DMS79 (cell line): ENCODE data around the gene HOXB4.

ENCODE experiments used
- DNase-seq: peaks from one replicate; lab custom pipeline; 2025; lab: John Stamatoyannopoulos, UW

The HOXB4 gene

DNA sequence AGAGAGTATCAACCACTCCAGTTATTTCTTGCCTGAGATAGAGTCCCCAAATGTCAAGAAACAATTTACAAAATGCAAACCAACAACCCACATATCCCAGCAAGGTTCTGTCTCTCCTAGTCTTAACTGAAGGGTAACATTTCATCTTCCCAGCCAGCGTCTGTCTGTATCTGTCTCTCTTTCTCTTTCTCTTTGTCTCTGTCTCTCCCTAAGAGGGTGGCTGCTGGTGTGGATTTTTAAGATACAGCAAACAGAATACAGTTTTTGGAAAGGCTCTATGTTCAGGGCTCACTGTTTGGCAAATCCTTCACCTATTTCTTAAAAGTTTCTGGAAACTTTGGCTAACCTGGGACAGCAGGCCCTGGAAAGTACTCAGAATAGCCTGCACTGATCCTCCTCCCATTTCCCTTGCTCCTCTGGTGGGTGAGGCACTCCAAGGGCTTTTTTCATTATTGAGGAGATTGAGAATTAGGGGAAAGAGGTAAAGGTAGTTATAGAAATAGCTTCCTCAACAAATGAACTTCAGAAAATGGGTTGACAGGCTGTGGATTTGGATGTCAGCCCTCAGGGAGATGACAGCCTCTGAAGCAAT lies 6.2 kb downstream of the HOXB4 start:
- DNase-seq, result no peak

DNA sequence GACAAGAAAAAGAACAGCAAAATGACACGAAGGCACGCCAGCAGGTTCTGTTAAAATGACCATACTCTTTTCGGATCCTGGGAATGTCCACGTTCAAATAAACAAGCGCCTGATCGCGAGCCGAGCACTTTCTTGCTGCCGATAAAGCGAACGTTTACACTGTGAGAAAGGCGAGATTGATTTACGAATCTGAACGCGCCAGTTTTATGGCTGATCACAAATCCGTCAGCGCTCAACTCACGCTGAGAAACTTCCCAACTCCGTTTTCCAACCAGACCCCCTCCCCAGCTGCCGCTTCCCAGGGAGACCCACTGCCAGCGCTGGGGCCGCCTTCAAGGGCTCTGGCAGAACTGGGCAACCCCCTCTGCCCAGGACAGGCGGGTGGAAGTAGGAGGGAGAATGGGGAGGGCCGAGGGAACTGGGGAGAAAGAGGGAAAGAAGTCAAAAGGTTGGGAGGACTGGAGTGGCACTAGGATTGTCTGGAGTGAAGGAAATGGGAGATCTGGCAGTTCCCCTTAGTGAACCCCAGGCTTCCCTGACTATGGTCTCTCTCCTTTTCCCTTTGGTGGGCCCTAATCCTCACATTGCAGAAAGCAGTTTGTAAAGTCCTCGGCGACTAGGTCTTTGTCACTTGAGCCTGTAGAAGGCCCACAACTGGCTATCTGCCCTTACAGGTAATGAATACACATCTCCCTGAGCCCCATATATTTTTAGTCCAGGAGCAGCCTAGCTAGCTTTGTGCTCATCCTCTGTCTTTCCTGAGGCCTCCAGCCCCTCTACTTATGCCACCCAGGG lies 6.9 kb downstream of the HOXB4 start:
- no peak for DNase-seq

DNA sequence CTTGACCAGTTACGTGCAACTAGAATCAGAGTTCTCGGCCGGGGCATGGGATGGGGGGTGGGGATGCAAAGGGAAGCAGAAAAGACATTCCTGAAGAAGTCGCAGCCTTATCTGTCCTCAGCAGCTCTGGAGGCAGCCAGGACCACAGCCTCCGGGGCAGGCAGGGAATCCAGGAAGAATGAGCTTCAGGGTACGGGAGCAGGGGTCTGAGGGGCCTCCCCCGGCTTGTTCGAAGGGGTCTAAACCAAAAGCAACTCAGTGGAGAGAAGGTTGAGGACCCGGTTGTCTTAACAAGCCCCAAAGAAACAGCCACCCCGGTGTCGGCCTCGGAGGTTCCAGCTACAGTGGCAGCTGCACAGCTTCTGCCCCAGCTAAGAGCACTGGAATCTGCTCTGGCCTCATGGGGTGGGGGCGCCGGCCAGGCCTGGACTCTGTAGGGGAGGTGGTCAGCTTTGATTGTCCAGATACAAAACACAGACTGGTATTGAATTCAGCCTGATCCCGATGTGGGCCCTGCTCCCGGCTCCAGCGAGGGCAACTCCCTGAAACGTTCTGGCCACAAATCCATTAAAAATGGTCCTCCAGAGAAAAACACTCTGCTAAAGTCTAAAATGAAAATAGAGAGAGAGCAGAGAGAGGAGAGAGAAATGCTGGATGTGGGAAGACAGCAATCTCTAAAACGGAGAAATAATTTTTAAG lies 7.7 kb downstream of the HOXB4 start:
- DNase-seq, result no peak

DNA sequence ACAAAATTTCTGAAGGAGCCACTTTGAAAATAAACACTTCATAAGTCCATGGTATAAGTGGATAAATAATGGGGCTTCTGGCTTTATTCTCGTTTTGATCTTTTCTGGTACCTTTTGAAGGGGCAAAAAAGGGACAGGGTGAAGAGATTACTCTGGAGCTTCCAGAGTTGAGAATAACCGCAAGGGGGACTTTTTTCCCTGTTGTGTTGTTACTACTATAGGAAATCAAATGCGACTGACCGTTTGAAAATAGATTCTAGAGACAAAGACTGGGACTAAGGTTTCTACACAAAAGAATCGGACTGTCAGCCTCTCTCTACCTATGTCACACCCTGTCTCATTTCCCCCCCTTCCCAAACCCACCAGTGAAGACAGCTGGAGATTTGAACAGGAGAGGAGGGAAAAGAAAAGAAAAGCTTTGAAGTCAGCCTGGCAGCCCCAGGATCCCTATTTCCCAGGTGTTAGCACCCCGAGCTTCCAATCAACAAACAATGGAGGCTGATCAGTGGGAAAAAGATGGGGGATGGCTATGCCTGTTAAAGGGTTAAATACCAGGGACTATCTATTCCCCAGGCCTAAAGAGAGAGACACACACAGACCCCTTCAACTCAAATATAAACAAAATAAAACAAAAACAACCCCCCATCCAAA lies 8.4 kb downstream of the HOXB4 start:
- no peak for DNase-seq

DNA sequence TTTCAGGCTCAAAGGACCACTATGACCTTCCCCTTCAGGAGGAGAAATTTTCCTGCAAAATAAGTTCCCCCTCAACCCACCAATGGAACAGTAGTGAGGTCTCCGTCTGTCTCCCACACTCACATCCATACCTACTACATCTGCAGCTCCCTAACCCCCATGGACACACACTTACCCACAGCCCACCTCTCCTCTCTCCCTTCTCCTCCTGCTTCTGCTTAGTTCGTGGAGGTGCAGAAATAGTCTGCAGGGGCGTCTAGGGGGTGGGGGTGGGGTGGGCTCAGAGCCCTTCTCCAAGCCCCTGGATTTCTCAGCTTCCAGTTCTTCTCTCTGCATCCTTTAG lies 8.9 kb downstream of the HOXB4 start:
- DNase-seq, result no peak

DNA sequence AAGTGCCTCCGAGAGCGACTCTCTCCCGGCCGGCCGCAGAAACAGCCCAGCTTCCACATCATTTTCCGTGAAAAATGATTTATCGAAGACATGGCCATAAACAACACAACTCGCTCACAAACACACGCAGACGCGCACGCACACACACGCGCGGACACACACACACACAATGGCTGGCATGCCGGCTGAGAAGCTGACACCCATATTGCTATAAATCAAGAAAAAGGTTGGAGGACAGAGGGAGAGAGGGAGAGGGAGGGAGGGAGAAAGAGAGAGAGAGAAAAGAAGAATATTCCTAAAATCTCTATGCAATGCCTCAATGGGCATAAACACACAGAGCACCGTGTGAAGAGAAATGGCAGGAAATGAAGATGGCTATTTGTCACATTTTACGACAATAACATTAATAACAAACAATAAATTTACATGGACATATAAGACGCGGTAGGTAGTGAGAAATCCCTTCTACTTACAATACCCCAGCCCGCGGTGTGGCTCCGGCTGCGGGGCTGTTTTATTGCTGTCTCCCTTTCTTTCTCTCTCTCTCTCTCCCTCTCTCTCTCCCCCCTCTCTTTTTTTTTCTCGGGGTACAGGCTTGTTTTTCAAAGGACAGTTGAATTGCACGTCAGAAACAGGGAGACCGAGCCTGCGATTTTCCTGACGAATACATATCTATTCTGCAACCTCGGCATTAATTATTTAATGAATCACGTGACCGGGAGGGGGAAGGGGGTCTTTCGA lies 9.5 kb downstream of the HOXB4 start:
- DNase-seq, result no peak

DNA sequence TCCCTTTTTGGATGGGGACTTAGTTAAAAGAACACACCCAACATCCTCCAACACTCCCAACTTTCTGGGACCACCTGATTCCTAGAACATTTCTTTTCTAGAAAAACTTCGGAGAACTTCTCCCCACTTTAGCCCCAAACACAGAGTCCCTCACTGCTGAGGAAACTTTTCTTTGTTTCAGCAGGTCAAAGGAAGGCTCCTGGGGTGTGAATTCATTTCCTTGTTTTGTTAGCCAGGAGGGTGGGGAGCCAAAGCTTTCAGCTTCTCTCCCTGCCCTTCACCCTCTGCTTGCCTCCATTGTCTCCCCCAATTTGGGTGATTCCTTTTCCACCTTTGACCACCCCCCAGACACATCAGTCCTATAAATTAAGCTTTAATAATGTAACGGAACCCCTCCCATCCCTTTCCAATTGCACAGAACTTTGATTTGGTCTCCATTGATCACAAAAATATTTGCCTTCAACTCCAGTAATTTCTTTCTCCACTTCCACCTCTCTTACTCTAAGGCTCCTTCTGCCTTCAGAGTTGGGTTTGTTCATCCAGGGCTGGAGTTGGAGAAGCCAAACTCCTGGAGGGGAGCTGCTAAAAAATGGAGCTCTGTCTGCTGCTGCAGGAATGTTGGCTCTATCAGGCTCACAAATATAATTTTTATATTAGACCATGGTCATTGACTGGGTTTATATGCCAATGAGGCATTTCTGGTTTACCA lies 10.3 kb downstream of the HOXB4 start:
- no peak for DNase-seq

DNA sequence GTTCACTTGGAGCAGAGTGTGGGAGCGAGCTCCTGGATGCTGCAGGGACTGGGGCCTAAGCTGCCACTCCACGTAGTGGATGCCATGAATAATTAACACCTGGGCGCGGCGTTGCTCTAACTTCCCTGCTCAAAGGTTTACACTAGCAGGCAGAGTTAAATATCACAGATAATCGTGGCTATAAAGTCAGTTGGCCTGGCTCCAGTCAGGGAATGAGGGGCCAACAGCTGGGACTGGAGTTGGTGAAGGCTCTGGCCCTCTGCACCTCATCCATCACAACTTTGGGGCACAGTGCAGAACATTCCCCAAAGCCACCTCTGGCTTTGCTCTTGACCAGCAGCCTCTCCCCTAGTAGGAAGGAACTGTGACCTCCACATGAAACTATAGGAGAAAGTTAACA lies 10.9 kb downstream of the HOXB4 start:
- DNase-seq, result no peak

DNA sequence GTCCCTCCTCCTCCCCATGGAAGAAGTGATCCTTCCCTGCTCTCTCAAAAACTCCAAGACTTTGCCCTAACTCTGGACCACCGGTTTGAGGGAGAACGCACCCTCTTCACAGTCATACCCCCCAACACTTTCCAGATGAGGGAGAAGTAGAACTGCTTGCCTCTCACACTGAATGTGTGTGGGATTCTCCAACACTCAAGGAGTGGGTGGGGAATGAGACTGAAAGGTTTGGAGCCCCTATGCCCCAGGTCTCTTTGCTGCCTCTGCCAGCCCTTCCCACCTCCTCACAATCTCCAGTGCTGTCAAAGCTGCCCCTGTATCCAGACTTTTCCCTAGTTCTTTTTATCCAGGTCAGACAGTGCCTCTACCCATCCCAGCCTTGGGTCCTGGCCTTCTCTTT lies 11.4 kb downstream of the HOXB4 start:
- no peak for DNase-seq

DNA sequence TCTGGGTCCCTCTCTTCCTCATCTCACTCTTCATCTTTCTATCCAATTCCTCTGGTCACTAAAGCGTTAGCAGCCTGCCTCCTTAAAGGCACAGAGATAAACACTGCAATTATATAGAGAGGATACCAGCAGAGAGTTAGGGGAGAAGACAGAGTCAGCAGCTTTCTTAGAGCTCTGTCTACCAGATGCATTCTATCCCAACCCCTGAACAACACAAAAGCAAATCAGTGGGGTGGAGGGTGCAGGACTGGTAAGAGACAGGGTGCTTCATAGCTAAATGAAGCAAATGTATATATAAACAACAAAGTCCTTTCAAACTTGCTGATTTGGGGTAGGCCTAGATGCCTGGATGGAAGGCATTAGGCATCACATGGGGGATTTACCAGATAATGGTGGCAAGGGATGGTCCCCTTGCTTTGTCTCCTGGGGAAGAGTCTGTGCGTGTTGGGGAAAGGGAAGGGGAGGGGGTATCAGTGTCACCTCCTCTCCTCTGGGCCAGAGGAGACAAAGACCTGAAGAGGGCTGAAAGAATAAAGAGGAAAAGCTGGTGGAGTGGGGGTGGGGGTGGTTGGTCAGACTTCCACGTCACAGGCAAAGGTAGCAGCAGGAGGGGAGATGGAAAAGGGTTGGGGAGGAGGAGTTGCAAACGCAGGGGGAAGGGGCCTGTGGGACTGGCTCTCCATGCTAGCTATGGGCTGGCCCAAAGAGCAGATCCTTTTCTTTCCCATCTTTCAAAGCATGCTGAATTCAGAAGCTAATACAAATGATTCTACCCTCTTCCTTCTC lies 12.0 kb downstream of the HOXB4 start:
- no peak for DNase-seq

DNA sequence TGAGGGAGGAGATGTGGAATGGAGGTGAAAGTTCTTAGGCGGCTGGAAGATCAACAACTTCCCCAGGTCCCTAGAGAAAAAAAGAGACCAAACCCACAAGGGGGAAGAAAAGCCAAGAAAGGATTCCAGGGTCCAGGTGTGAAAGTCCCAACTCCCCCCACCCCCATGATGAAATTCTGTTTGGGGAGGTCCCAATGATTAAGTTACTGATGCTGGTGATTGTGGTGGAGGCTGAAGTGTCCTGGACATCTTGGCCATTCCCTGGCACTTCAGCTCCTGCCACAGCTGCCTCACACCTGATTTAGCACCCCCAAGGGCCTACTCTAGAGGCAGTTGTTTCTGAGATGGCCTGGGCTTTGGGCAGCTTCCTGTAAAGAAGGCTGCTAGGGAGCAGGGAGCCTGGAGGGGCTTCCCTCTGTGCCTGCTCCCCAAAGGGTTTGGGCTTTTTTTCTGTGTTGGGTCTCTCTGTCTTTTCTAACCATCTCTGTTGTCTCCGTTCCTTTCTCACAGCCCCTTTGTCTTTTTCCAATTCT lies 13.1 kb downstream of the HOXB4 start:
- no peak for DNase-seq

DNA sequence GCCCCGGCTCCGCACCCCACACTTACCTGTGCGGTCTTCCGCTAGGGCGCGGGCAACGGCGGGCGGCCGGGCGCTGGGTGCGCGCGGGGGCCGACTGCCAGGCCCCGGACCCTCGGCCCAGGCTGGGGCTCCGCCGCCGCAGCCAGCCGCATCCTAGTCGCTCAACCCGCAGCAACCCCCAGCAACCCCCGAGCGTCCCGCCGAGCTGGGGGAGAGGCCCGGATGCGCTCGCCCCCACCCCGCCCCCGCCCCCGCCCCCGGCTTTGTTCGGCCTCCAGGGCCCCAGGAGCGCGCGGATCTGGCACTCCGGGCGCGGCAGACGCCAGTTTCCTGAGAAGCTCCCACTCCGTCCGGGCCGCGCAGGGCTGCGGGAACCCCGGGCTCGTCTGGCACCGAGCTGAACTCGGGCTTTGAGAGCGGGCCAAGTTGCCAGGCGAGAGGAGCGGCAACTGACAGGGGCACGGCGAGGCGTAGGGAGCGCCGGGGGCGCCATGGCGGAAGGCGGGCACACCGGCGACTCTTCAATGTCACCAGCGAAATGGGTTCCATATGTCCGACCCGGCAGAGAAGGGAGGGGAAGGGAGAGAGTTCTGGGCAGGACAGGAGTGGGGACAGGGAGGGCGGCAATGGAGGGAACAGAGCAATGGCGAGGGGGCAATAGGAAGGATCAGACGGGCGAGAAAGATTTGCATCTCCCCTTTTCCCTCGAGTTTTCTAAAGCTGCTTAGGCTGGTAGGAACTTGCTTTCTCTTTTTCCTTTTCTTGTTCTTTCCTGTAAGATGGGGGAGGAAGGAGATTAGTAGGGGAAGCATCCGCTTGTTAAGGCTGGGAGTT lies 13.7 kb downstream of the HOXB4 start:
- DNase-seq, result no peak

DNA sequence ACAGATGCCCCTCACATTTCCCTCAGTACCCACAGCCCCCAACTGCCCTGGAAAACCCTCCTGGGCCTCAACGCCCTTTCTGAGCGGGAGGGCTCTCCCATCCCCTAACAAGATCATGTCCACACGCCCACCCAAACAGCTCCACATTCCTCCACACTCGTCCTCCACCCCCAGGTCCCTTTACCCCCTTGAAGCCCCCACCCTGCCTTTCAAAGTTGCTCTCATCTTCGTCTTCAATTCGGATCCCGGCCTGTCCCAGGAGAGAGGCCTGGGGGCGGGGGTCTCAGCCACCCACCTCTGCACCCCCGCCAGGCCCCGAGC lies 14.3 kb downstream of the HOXB4 start:
- DNase-seq, result no peak

DNA sequence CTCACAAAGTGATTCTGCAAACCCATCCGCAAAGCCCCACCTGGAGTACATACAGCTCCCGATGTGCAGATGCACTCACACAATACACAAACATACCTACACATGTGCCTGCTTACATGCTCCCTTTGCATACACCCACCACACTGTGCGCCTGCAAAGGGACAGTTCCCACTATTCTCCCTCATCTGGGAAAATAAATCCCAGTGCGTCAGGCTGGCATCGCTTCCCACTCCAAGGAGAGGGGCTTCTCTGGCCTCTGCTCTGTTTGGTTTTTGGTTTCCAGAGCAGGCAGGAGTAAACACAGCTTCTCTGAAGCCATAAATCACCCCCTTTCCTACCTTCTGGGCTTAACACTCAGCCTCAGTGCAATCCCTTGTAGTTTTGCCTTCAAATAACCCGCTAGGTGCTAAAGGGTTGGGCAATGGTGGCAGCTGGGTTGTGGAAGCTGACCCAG lies 14.7 kb downstream of the HOXB4 start:
- DNase-seq, result no peak

DNA sequence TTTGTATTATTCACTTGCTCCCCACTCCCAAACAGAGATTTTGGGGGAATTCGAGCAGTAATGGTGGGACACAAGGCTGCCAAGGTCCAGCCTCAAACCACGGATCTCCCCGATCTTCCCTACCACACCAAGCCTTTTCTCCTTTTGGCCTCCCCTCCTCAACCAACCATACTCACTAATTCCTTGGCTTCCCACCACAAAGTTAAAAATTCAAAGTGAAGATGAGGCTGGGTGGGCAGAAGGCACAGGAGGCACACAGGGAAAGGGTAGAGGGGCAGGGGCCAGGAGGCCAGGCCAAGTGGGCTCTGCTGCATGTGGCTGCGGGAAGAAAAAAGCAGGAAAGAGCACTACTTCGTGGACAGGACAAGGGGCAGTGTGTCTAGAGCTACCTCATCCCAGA lies 15.2 kb downstream of the HOXB4 start:
- DNase-seq, result no peak

DNA sequence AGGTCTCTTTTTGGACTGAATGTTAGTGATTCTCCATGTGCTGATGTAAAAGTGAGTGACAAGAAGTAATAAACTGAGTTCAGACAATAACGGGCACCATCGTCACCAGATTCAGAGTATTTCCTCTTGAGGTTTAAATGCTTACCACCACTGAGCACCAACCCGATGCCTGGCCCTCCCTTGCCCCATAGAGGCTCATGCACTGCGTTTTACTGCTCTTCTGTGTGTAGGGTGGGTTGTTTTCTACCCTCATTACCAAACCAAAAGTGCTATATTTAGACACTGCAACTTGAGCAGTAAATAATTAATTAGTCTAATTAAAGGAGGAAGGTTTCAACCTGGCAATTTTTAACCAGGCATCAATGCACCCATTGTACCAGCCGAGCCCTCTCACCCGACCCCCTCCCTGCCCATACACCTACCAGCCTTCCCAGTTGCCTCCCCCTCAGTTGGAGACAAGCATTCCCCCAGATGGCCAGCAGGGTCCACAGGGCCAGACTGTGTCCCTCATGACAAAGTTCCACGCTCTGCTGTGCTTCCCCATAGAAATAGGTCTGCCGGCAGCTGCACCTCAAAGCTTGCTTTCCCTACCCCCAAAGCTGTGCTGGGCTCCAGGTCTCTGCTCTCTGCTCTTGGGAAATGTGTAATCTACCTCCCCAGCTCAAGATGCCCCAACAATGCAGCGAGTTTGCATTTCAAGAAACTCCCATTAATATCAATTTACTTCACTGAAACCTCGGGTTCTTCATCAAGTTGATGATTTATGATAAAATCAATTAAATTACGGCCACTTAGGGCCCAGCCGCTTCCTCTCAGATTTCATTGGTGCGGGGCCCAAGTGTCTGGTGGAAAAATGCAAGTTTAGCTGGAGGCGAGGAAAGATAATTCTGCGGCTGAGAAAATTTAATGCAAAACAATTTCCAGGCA lies 16.0 kb downstream of the HOXB4 start:
- DNase-seq, result no peak

DNA sequence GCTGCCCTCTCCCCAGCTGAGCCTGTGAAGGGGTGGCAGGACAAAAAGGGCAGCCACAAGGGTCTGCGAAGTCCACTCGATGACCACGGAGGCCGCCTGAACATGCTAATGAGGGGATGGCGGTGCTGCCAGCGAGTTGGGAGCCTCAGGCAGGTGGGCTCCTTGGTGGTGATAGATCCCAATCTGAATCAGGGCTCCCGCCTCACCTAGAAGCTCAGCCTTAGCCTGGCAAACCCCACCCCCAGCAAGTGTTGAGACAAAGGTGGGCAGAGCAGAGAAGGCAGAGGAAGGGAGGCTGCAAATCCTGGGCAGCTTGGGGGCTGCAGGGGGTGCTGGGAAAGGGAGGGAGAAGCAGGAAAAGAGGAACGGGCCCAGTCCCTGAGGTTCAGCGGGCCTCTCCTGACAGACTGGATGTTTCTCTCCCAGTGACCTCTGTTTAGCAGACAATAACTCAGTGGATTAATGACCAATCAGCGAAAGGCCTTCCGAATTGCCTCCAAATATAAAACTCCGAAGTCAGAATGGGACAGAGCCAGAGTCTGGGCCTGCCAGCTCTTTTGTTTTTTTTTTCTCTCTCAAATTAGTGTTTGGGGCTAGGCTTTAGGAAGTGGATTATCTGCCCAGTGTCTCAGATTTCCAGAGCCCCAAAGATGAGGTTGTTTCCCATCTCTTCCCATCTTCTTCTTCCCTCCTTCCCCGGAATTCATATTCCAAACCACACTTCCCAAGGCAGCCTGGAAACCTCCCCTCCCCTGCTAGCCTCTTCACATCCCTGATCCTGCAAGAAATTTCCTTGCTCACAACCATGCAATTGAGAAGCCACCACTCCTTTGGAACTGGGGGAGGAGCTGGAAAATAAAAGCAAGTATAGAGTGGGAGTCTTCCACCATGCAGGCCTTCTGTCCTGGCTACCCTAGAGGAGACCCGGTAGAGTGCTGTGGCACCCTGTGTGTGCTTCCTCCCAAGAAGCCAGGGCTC lies 18.0 kb downstream of the HOXB4 start:
- DNase-seq, result no peak
